ENCODE data around the gene GLB1L3.

- TF ChIP-seq GATA2 (IDR thresholded peaks at IDR 0.05; ENCODE audit: low read depth, low read length) (no peak), GATA3 (IDR thresholded peaks at IDR 0.05; ENCODE audit: low read depth, low read length) (no peak)
These were observed 23.6 kb upstream of the GLB1L3 start for GRCh38 chr11:134252346-134253187.
